ENCODE measurements around the gene MARCHF9. TPM values are rescaled to one million over a fixed set of nuclear protein-coding genes. Genes with fewer than 3 reads are reported as not detected.

The MARCHF9 gene
- total RNA-seq, 4 donors from 2014 or later = 3.4 to 11.1 (median 7.9) TPM

DNA sequence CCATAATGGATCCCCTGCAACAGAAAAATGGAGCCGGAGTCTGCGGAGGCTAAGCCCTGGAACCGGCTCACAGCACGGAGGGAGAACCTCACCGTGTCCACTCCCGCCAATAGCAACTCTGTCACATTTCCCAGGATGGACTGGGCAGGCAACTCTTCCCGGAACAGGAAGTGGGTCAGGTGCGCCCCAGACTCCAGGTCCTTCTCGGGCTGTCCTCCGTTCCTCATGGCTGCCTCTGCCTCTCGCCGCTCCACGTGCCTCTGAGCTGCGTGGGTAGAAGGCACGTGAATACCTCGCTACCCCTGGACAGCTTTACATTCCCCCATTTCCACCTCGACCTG is 9.7 kb downstream of the MARCHF9 start:
- Histone ChIP-seq H3K27me3 (peaks cover 68% of the 10 kb centered on the region), H3K36me3 (peaks cover 0 to 31% of the 10 kb centered on the region in 2 donors), H3K4me3 (peak overlapping the region in 1 of 2 donors; percentile 42), H3K9me3 (no peaks in the 10 kb centered on the region), H3K4me1 (peaks cover 0 to 30% (median 28%) of the 10 kb centered on the region in 3 donors), H3K27ac (no peak overlapping the region)
- ATAC-seq = no peak
- WGBS, 2 donors (ENCODE audit: low coverage in 1 of 2) = 26 to 28% methylated on average over 6 to 9 of the region's 17 CpGs
- TF ChIP-seq EP300 (IDR thresholded peaks at IDR 0.05) = no peak
- TF ChIP-seq POLR2AphosphoS5 (IDR thresholded peaks at IDR 0.05) = no peak
- TF ChIP-seq, protein P1, sequence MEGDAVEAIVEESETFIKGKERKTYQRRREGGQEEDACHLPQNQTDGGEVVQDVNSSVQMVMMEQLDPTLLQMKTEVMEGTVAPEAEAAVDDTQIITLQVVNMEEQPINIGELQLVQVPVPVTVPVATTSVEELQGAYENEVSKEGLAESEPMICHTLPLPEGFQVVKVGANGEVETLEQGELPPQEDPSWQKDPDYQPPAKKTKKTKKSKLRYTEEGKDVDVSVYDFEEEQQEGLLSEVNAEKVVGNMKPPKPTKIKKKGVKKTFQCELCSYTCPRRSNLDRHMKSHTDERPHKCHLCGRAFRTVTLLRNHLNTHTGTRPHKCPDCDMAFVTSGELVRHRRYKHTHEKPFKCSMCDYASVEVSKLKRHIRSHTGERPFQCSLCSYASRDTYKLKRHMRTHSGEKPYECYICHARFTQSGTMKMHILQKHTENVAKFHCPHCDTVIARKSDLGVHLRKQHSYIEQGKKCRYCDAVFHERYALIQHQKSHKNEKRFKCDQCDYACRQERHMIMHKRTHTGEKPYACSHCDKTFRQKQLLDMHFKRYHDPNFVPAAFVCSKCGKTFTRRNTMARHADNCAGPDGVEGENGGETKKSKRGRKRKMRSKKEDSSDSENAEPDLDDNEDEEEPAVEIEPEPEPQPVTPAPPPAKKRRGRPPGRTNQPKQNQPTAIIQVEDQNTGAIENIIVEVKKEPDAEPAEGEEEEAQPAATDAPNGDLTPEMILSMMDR (IDR thresholded peaks at IDR 0.05) = no peak
- TF ChIP-seq POLR2A (IDR thresholded peaks at IDR 0.05) = no peak

- no peak overlapping the region for H3K27ac ChIP-seq
- H3K9me3 ChIP-seq = no peaks in the 10 kb centered on the region
- peaks cover 0 to 30% of the 10 kb centered on the region in 2 donors for H3K36me3 ChIP-seq
- H3K4me1 ChIP-seq = peaks cover 0 to 30% (median 28%) of the 10 kb centered on the region in 3 donors
- TF ChIP-seq, protein P1 (IDR thresholded peaks at IDR 0.05) = peak in 3 of 4 experiments; percentile 3 to 34 (median 16)
- no peak for TF ChIP-seq EP300 (IDR thresholded peaks at IDR 0.05)
- no peak for TF ChIP-seq POLR2AphosphoS5 (IDR thresholded peaks at IDR 0.05)
- no peak for TF ChIP-seq POLR2A (IDR thresholded peaks at IDR 0.05)
- no CpG with 5 or more reads among the region's 60 CpGs for WGBS, 2 donors (ENCODE audit: low coverage in 1 of 2)
- ATAC-seq = peak; percentile 54
- H3K4me3 ChIP-seq = peak overlapping the region in 1 of 2 donors; percentile 42
- H3K27me3 ChIP-seq = peaks cover 68% of the 10 kb centered on the region
Observed at GRCh38 chr12:57765003-57765697, 10.2 kb downstream of the MARCHF9 start.

DNA sequence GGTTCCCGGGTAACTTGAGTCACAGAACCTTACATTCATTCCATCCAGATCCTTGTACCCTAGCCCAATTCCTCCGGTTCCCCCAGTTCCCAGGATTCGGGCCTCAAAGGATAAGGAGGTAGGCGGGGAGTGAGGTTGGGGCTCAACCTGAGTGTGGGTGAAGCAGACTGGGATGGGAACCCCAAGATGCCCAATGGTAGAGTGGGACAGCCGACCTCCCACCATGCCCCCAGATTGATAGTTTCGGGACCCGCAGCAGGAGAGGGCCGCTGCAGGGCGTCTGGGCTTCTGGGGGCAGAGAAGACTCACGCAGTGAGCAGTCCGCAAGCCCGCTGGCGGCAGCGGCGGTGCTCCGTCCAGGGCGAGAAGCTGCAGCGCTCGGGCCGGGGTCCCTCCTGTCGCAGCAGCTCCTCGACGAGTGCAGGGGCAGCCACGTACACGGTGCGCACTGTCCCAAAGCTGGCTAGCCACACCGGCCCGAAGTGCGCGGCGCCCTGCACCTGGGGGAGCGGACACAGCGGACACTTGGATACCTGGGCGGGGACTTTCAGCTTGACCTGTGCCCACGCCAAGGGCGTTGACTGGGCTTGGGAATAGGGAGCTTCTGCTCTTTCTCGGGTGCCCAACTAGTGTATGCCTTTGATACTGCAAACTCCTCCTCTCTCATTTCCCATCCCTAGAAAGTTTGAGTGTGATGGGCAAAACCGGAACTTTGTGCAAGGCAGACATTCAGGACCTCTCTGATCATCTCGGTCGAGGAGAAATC is 11.0 kb downstream of the MARCHF9 start:
- Histone ChIP-seq H3K4me1 (peaks cover 0 to 33% (median 28%) of the 10 kb centered on the region in 3 donors), H3K4me3 (peak overlapping the region in 1 of 2 donors; percentile 42), H3K9me3 (no peaks in the 10 kb centered on the region), H3K27ac (no peak overlapping the region), H3K27me3 (peaks cover 63% of the 10 kb centered on the region), H3K36me3 (peaks cover 0 to 27% of the 10 kb centered on the region in 2 donors)
- TF ChIP-seq POLR2A (IDR thresholded peaks at IDR 0.05) (no peak), POLR2AphosphoS5 (IDR thresholded peaks at IDR 0.05) (no peak), EP300 (IDR thresholded peaks at IDR 0.05) (no peak)
- TF ChIP-seq, protein P1 (IDR thresholded peaks at IDR 0.05) = no peak
- peak; percentile 6 for ATAC-seq
- 0% methylated on average over 2 of the region's 40 CpGs; no CpG with 5 or more reads in 1 of the 2 donors for WGBS, 2 donors (ENCODE audit: low coverage in 1 of 2)

DNA sequence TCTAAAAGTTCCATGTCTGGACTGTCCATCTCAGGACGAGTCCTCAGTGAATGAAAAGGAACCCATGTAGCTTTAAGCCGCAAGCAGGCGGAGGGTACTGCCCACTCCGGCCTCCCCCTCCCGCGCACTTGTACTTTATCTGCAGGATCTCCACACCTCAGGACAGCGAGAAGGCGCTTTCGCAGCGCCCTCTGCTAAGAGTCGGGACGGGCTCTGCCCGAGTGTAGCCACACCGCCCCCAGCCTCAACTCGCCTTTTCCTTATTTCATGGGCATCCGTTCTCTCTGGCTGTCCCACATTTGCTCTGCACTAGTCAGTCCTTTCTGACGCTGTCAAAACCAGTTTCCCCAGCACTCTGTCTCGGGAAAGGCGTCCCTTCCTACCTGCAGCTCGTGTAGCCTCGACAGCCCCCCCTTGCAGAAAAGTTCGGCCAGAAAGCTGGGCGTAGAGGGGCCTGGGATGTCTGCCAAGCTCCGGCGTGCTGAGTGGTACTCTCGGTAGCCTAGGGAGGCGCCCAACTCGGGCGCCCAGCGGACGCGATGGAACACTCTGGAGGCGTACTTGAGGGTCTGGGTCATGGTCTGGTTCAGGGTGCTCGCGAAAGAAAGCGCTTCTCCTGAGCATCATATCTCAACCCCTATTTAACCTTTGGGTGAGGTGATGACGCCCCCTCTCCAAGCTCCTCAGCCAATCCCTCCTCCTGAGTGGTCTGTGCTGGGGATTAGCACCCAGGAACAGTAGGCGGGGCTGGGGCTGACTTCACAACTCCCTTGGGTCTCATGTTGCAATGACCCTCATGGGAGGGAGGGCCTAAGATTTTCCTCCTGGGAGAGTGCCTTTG is 11.8 kb downstream of the MARCHF9 start, which contains the start of gene CYP27B1:
TSS of gene CYP27B1 (minus strand) at position 615 of the 841 bp plus-strand sequence. CDS start at position 578, 37 bp downstream.
- peaks cover 0 to 24% of the 10 kb centered on the region in 2 donors for H3K36me3 ChIP-seq
- no peaks in the 10 kb centered on the region for H3K9me3 ChIP-seq
- H3K27ac ChIP-seq = no peak within 1 kb of the TSS
- TF ChIP-seq POLR2AphosphoS5 (IDR thresholded peaks at IDR 0.05) (no peak), POLR2A (IDR thresholded peaks at IDR 0.05) (no peak), EP300 (IDR thresholded peaks at IDR 0.05) (no peak)
- TF ChIP-seq, protein P1 (IDR thresholded peaks at IDR 0.05) = no peak
- H3K4me1 ChIP-seq = peaks cover 0 to 41% (median 31%) of the 10 kb centered on the region in 3 donors
- H3K4me3 ChIP-seq = peak within 1 kb of the TSS in 1 of 2 donors; percentile 42
- ATAC-seq = no peak
- peaks cover 55% of the 10 kb centered on the region for H3K27me3 ChIP-seq
- WGBS, 2 donors (ENCODE audit: low coverage in 1 of 2) = 0% methylated on average over 19 of the region's 38 CpGs; no CpG with 5 or more reads in 1 of the 2 donors
